ENCODE data around the gene HNRNPU.

HNRNPU gene

DNA sequence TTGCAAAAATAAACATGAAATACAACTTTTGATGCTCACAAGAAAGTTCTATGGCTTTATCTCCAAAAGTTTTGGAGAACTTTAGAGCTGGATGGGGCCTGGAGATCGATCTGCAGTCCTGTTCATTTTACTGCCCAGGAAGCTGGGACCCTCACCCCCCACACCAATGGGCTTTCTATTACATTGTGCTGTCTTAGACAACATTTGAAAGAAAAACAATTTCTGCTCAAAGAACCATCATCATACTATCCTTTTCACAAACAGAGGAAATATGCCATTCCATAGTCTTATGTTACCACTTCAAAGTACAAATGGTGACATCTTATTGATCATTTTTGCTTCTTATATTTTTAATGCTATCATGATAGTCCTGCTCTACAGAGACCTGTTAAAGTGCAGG lies 2.0 kb upstream of the HNRNPU start:
- H3K36me3 ChIP-seq (ENCODE audit: insufficient read depth, low read length): peaks cover 23% of the 10 kb centered on the region
- no peaks in the 10 kb centered on the region; the same call in 1 of the 2 replicates for H3F3A ChIP-seq (ENCODE audit: insufficient read depth, low read length)
- H3K4me2 ChIP-seq (ENCODE audit: low read length): no peak overlapping the region
- H3K27me3 ChIP-seq (ENCODE audit: insufficient read depth, low read length): no peaks in the 10 kb centered on the region
- H3K9me2 ChIP-seq (ENCODE audit: low read depth, low read length): no peaks in the 10 kb centered on the region
- no peaks in the 10 kb centered on the region for H3K9me3 ChIP-seq (ENCODE audit: low read length)
- peaks cover 22% of the 10 kb centered on the region for H3K4me1 ChIP-seq (ENCODE audit: insufficient read depth, low read length, severe bottlenecking)
- no peak overlapping the region for H2AFZ ChIP-seq (ENCODE audit: low read length)
- H3K27ac ChIP-seq (ENCODE audit: low read depth, low read length, poor library complexity, severe bottlenecking): no peak overlapping the region
- H3K9ac ChIP-seq (ENCODE audit: low read length): no peak overlapping the region
- peaks cover 10% of the 10 kb centered on the region; the same call in 1 of the 2 replicates for H4K20me1 ChIP-seq (ENCODE audit: insufficient read depth, low read length)
- peaks cover 23% of the 10 kb centered on the region for H3K79me2 ChIP-seq (ENCODE audit: insufficient read depth, low read length)
- no peak overlapping the region for H3K4me3 ChIP-seq (ENCODE audit: low read depth, low read length, poor library complexity, severe bottlenecking)
- TF ChIP-seq, protein P1, sequence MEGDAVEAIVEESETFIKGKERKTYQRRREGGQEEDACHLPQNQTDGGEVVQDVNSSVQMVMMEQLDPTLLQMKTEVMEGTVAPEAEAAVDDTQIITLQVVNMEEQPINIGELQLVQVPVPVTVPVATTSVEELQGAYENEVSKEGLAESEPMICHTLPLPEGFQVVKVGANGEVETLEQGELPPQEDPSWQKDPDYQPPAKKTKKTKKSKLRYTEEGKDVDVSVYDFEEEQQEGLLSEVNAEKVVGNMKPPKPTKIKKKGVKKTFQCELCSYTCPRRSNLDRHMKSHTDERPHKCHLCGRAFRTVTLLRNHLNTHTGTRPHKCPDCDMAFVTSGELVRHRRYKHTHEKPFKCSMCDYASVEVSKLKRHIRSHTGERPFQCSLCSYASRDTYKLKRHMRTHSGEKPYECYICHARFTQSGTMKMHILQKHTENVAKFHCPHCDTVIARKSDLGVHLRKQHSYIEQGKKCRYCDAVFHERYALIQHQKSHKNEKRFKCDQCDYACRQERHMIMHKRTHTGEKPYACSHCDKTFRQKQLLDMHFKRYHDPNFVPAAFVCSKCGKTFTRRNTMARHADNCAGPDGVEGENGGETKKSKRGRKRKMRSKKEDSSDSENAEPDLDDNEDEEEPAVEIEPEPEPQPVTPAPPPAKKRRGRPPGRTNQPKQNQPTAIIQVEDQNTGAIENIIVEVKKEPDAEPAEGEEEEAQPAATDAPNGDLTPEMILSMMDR (IDR thresholded peaks at IDR 0.05; ENCODE audit: low read length): no peak
- TF ChIP-seq EZH2 (IDR thresholded peaks at IDR 0.05; ENCODE audit: borderline replicate concordance, low read length): no peak

DNA sequence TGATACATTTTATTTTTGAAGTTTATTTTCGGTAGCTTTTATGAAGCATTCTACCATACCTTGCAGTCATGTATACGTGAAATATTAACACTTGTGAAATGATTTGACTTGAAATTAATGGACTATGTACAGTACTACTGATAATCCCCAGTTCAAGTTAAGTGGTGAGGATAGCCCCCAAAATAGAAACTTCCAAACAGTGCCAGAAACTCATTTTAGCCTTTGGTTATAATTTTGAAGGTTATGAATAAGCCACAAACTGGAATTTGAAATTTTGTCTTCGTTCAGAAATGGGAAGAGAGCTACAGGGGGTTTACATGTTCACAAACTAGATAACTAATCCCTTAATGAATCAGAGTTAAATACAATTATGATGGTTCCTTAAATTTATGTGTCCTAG lies 1.5 kb upstream of the HNRNPU start:
- no peak overlapping the region for H3K4me3 ChIP-seq (ENCODE audit: low read depth, low read length, poor library complexity, severe bottlenecking)
- H3K36me3 ChIP-seq (ENCODE audit: insufficient read depth, low read length): peaks cover 29% of the 10 kb centered on the region
- peak overlapping the region; percentile 94; the same call in 1 of the 2 replicates for H3K4me2 ChIP-seq (ENCODE audit: low read length)
- no peak for TF ChIP-seq EZH2 (IDR thresholded peaks at IDR 0.05; ENCODE audit: borderline replicate concordance, low read length)
- TF ChIP-seq, protein P1 (IDR thresholded peaks at IDR 0.05; ENCODE audit: low read length): no peak
- no peaks in the 10 kb centered on the region for H3K9me2 ChIP-seq (ENCODE audit: low read depth, low read length)
- no peak overlapping the region; the same call in 1 of the 2 replicates for H3K9ac ChIP-seq (ENCODE audit: low read length)
- no peak overlapping the region for H3K27ac ChIP-seq (ENCODE audit: low read depth, low read length, poor library complexity, severe bottlenecking)
- H2AFZ ChIP-seq (ENCODE audit: low read length): no peak overlapping the region
- H3K27me3 ChIP-seq (ENCODE audit: insufficient read depth, low read length): no peaks in the 10 kb centered on the region
- no peaks in the 10 kb centered on the region for H3K9me3 ChIP-seq (ENCODE audit: low read length)
- H4K20me1 ChIP-seq (ENCODE audit: insufficient read depth, low read length): peaks cover 13% of the 10 kb centered on the region; the same call in 1 of the 2 replicates
- no peaks in the 10 kb centered on the region; the same call in 1 of the 2 replicates for H3F3A ChIP-seq (ENCODE audit: insufficient read depth, low read length)
- H3K79me2 ChIP-seq (ENCODE audit: insufficient read depth, low read length): peaks cover 28% of the 10 kb centered on the region
- H3K4me1 ChIP-seq (ENCODE audit: insufficient read depth, low read length, severe bottlenecking): peaks cover 27% of the 10 kb centered on the region

DNA sequence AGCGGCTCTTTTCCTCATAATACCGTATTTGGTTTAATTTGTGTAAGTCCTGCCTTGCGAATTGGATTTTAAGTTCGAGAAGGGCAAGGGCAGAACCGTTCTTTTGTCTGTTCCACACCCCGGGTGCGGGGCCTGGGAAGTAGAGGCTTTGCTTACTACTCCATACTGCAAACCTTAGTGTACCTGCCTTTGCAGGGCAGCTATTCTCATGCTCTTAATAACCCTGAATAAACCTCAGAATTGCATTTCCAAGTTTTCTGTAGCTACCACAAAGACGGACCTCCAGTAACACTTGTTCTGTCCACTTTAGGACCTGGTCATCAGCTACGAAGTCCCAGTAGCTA lies 657 bp upstream of the HNRNPU start:
- peak overlapping the region; percentile 68 for H3K27ac ChIP-seq (ENCODE audit: low read depth, low read length, poor library complexity, severe bottlenecking)

More for the DNA sequence above, 657 bp upstream of the HNRNPU start:
- no peaks in the 10 kb centered on the region for H3K27me3 ChIP-seq (ENCODE audit: insufficient read depth, low read length)
- H2AFZ ChIP-seq (ENCODE audit: low read length): no peak overlapping the region
- peaks cover 18% of the 10 kb centered on the region; the same call in 1 of the 2 replicates for H4K20me1 ChIP-seq (ENCODE audit: insufficient read depth, low read length)
- H3K4me3 ChIP-seq (ENCODE audit: low read depth, low read length, poor library complexity, severe bottlenecking): peak overlapping the region; percentile 86
- TF ChIP-seq, protein P1 (IDR thresholded peaks at IDR 0.05; ENCODE audit: low read length): no peak
- no peak for TF ChIP-seq EZH2 (IDR thresholded peaks at IDR 0.05; ENCODE audit: borderline replicate concordance, low read length)
- H3K79me2 ChIP-seq (ENCODE audit: insufficient read depth, low read length): peaks cover 36% of the 10 kb centered on the region
- H3K4me1 ChIP-seq (ENCODE audit: insufficient read depth, low read length, severe bottlenecking): peaks cover 35% of the 10 kb centered on the region
- peak overlapping the region; percentile 87 for H3K9ac ChIP-seq (ENCODE audit: low read length)
- no peaks in the 10 kb centered on the region for H3K9me3 ChIP-seq (ENCODE audit: low read length)
- H3K36me3 ChIP-seq (ENCODE audit: insufficient read depth, low read length): peaks cover 37% of the 10 kb centered on the region
- no peaks in the 10 kb centered on the region; the same call in 1 of the 2 replicates for H3F3A ChIP-seq (ENCODE audit: insufficient read depth, low read length)
- H3K9me2 ChIP-seq (ENCODE audit: low read depth, low read length): no peaks in the 10 kb centered on the region
- H3K4me2 ChIP-seq (ENCODE audit: low read length): peak overlapping the region; percentile 94

All from OCI-LY1 (cell line).